GM23338 (cell line): ENCODE data around the gene PLD6. TPM values are rescaled to one million over a fixed set of nuclear protein-coding genes. Genes with fewer than 3 reads are reported as not detected.

Experiments used
- ATAC-seq: fragments of 200-7000 bp; cut with Tn5 transposase; 3 replicates; pipeline ENCODE4 v1.9.1; 2020
- DNase-seq: peaks from one replicate; pipeline ENCODE4 v3.0.0-alpha.2; 2015; ENCODE audit warnings: low spot score
- H2AFZ ChIP-seq: fragments of 200-600 bp; sonication (generic); 2 replicates; pipeline ENCODE4 v1.8.0; 2016; ENCODE audit warnings: antibody characterized with exemption, mild to moderate bottlenecking, moderate library complexity
- H3F3A ChIP-seq: fragments of 200-600 bp; sonication (generic); replicated peaks from 2 replicates; pipeline ENCODE4 v1.8.0; 2017; ENCODE audit warnings: antibody characterized with exemption, mixed run types, low read depth
- H3K27ac ChIP-seq: fragments of 200-600 bp; sonication (generic); 2 replicates; pipeline ENCODE4 v1.6.1; 2016; ENCODE audit warnings: low read depth
- H3K27me3 ChIP-seq: fragments of 200-600 bp; sonication (generic); 2 replicates; pipeline ENCODE4 v1.8.0; 2016; ENCODE audit warnings: mild to moderate bottlenecking, mixed run types, moderate library complexity; ENCODE audit not compliant: insufficient read depth
- H3K36me3 ChIP-seq: fragments of 200-600 bp; sonication (generic); 2 replicates; pipeline ENCODE4 v1.8.0; 2016; ENCODE audit warnings: mild to moderate bottlenecking; ENCODE audit not compliant: insufficient read depth
- H3K4me1 ChIP-seq: fragments of 200-600 bp; sonication (generic); 2 replicates; pipeline ENCODE4 v1.8.0; 2016; ENCODE audit warnings: mild to moderate bottlenecking, moderate library complexity; ENCODE audit not compliant: insufficient read depth
- H3K4me2 ChIP-seq: fragments of 200-600 bp; sonication (generic); 2 replicates; pipeline ENCODE4 v1.7.1; 2017; ENCODE audit warnings: mixed run types
- H3K4me3 ChIP-seq: fragments of 200-600 bp; sonication (generic); 2 replicates; pipeline ENCODE4 v1.6.1; 2016; ENCODE audit warnings: mixed run types
- H3K79me2 ChIP-seq: fragments of 200-600 bp; sonication (generic); replicated peaks from 2 replicates; pipeline ENCODE4 v1.8.0; 2017; ENCODE audit warnings: mild to moderate bottlenecking; ENCODE audit not compliant: insufficient read depth
- H3K9me2 ChIP-seq: fragments of 200-600 bp; sonication (generic); 2 replicates; pipeline ENCODE4 v1.8.0; 2017; ENCODE audit not compliant: insufficient read depth
- H4K20me1 ChIP-seq: fragments of 200-600 bp; sonication (generic); replicated peaks from 2 replicates; pipeline ENCODE4 v1.8.0; 2017; ENCODE audit warnings: mild to moderate bottlenecking; ENCODE audit not compliant: insufficient read depth
- H3K27ac Mint-ChIP-seq: 2 replicates; pipeline ENCODE4 v1.8.0; 2020; ENCODE audit warnings: inconsistent platforms, mild to moderate bottlenecking, moderate library complexity, mixed read lengths
- H3K27me3 Mint-ChIP-seq: 3 replicates; pipeline ENCODE4 v1.8.0; 2022; ENCODE audit warnings: low read depth, mild to moderate bottlenecking, moderate library complexity, mixed read lengths, inconsistent platforms; ENCODE audit not compliant: insufficient read depth, poor library complexity
- H3K36me3 Mint-ChIP-seq: 3 replicates; pipeline ENCODE4 v1.8.0; 2021; ENCODE audit warnings: low read depth, mild to moderate bottlenecking, inconsistent platforms, moderate library complexity, mixed read lengths
- H3K4me1 Mint-ChIP-seq: 3 replicates; pipeline ENCODE4 v1.8.0; 2020; ENCODE audit warnings: mild to moderate bottlenecking, inconsistent platforms, mixed read lengths
- H3K4me3 Mint-ChIP-seq: 3 replicates; pipeline ENCODE4 v1.8.0; 2021; ENCODE audit warnings: moderate library complexity, mild to moderate bottlenecking, inconsistent platforms, mixed read lengths
- H3K9me3 Mint-ChIP-seq: 3 replicates; pipeline ENCODE4 v1.8.0; 2020; ENCODE audit warnings: moderate library complexity, mild to moderate bottlenecking, inconsistent platforms, mixed read lengths
- CREB1 ChIP-seq: fragments of 250-450 bp; sonication (Bioruptor Pico); IDR thresholded peaks from 2 replicates; pipeline ENCODE4 v1.5.0; 2020; ENCODE audit warnings: low read depth, mild to moderate bottlenecking, moderate library complexity
- EZH2 ChIP-seq: fragments of 200-600 bp; sonication (generic); IDR thresholded peaks from one replicate; pipeline ENCODE4 v1.8.0; 2017; ENCODE audit warnings: antibody characterized with exemption, mild to moderate bottlenecking, low read depth; ENCODE audit not compliant: unreplicated experiment
- EZH2phosphoT487 ChIP-seq: fragments of 200-600 bp; sonication (generic); IDR thresholded peaks from one replicate; pipeline ENCODE4 v1.8.1; 2018; ENCODE audit warnings: antibody characterized with exemption; ENCODE audit not compliant: unreplicated experiment
- JUNB ChIP-seq: IDR thresholded peaks from one replicate; pipeline ENCODE4 v1.6.1; 2016; ENCODE audit warnings: antibody characterized with exemption; ENCODE audit not compliant: unreplicated experiment
- NANOG ChIP-seq: IDR thresholded peaks from 2 replicates; pipeline ENCODE4 v1.6.1; 2016; ENCODE audit warnings: antibody characterized with exemption, borderline replicate concordance
- POLR2AphosphoS5 ChIP-seq: IDR thresholded peaks from 2 replicates; pipeline ENCODE4 v1.6.1; 2016; ENCODE audit warnings: antibody characterized with exemption, low read depth
- STAT1 ChIP-seq: IDR thresholded peaks from one replicate; pipeline ENCODE4 v1.6.1; 2016; ENCODE audit warnings: antibody characterized with exemption; ENCODE audit not compliant: unreplicated experiment
- ZNF114 ChIP-seq: fragments of 250-450 bp; sonication (Bioruptor Pico); IDR thresholded peaks from 2 replicates; pipeline ENCODE4 v1.5.0; 2020; ENCODE audit warnings: mild to moderate bottlenecking, moderate library complexity
- ZNF331 ChIP-seq: fragments of 250-450 bp; sonication (Bioruptor Pico); IDR thresholded peaks from 2 replicates; pipeline ENCODE4 v1.5.0; 2020; ENCODE audit warnings: low read depth, mild to moderate bottlenecking, moderate library complexity
- polyA plus RNA-seq: library from polyadenylated mRNA; unstranded; fragments of >200 nt; fragmentation: Nextera tagmentation; extraction: Ambion mirVana; gene quantifications from 2 replicates; pipeline ENCODE4 v1.2.1, GENCODE V29; 2016
- total RNA-seq: library from RNA; depleted of rRNA; stranded (reverse); fragments of >200 nt; shearing (Covaris generic); gene quantifications from 2 replicates; pipeline ENCODE4 v1.2.3, GENCODE V29; 2014
- TF ChIP-seq, protein P1 (sequence below): IDR thresholded peaks from 2 replicates; pipeline ENCODE4 v1.6.1; 2016; ENCODE audit warnings: antibody characterized with exemption
- TF ChIP-seq, protein P2 (sequence below): fragments of 250-450 bp; sonication (Bioruptor Pico); IDR thresholded peaks from 2 replicates; pipeline ENCODE4 v1.5.0; 2020; ENCODE audit warnings: mild to moderate bottlenecking, moderate library complexity
- TF ChIP-seq, protein P3 (sequence below): IDR thresholded peaks from one replicate; pipeline ENCODE4 v1.6.1; 2018; ENCODE audit warnings: antibody characterized with exemption; ENCODE audit not compliant: unreplicated experiment
- TF ChIP-seq, protein P4 (sequence below), 2 experiments: fragments of 200-600 bp in 1 of 2; sonication (generic) in 1 of 2; conservative IDR thresholded peaks; 2 replicates each; pipeline versions ENCODE4 v1.5.1 to v1.6.1; 2016 to 2017; ENCODE audit warnings: antibody characterized with exemption in 2 of 2, low read depth in 2 of 2, mild to moderate bottlenecking in 2 of 2, moderate library complexity in 1 of 2

PLD6 gene
- total and polyA plus RNA-seq, 2 experiments from 2014 or later, result not detected

DNA sequence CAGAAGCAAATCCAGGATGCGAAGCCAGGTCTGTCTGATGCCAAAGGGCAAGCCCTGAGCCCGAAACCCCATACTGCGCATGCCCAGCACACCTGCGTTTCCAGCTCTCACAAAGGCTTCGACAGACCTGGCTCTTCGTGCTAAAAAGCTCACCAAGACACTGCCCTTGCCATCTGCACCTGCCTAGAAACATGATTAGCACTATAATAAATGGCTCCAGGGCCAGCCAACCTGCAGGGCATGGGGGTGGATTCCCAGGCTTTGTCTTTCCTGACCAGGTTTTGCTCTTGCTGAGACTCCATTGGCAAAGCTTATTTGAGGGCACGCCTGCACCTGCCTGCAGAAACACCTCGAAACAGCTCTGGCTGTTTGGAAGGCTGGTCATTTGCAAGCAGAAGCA is 14.4 kb upstream of the PLD6 start:
- no peak for TF ChIP-seq STAT1
- TF ChIP-seq EZH2, result no peak
- TF ChIP-seq, protein P1, sequence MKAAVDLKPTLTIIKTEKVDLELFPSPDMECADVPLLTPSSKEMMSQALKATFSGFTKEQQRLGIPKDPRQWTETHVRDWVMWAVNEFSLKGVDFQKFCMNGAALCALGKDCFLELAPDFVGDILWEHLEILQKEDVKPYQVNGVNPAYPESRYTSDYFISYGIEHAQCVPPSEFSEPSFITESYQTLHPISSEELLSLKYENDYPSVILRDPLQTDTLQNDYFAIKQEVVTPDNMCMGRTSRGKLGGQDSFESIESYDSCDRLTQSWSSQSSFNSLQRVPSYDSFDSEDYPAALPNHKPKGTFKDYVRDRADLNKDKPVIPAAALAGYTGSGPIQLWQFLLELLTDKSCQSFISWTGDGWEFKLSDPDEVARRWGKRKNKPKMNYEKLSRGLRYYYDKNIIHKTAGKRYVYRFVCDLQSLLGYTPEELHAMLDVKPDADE, result no peak
- TF ChIP-seq, protein P2, sequence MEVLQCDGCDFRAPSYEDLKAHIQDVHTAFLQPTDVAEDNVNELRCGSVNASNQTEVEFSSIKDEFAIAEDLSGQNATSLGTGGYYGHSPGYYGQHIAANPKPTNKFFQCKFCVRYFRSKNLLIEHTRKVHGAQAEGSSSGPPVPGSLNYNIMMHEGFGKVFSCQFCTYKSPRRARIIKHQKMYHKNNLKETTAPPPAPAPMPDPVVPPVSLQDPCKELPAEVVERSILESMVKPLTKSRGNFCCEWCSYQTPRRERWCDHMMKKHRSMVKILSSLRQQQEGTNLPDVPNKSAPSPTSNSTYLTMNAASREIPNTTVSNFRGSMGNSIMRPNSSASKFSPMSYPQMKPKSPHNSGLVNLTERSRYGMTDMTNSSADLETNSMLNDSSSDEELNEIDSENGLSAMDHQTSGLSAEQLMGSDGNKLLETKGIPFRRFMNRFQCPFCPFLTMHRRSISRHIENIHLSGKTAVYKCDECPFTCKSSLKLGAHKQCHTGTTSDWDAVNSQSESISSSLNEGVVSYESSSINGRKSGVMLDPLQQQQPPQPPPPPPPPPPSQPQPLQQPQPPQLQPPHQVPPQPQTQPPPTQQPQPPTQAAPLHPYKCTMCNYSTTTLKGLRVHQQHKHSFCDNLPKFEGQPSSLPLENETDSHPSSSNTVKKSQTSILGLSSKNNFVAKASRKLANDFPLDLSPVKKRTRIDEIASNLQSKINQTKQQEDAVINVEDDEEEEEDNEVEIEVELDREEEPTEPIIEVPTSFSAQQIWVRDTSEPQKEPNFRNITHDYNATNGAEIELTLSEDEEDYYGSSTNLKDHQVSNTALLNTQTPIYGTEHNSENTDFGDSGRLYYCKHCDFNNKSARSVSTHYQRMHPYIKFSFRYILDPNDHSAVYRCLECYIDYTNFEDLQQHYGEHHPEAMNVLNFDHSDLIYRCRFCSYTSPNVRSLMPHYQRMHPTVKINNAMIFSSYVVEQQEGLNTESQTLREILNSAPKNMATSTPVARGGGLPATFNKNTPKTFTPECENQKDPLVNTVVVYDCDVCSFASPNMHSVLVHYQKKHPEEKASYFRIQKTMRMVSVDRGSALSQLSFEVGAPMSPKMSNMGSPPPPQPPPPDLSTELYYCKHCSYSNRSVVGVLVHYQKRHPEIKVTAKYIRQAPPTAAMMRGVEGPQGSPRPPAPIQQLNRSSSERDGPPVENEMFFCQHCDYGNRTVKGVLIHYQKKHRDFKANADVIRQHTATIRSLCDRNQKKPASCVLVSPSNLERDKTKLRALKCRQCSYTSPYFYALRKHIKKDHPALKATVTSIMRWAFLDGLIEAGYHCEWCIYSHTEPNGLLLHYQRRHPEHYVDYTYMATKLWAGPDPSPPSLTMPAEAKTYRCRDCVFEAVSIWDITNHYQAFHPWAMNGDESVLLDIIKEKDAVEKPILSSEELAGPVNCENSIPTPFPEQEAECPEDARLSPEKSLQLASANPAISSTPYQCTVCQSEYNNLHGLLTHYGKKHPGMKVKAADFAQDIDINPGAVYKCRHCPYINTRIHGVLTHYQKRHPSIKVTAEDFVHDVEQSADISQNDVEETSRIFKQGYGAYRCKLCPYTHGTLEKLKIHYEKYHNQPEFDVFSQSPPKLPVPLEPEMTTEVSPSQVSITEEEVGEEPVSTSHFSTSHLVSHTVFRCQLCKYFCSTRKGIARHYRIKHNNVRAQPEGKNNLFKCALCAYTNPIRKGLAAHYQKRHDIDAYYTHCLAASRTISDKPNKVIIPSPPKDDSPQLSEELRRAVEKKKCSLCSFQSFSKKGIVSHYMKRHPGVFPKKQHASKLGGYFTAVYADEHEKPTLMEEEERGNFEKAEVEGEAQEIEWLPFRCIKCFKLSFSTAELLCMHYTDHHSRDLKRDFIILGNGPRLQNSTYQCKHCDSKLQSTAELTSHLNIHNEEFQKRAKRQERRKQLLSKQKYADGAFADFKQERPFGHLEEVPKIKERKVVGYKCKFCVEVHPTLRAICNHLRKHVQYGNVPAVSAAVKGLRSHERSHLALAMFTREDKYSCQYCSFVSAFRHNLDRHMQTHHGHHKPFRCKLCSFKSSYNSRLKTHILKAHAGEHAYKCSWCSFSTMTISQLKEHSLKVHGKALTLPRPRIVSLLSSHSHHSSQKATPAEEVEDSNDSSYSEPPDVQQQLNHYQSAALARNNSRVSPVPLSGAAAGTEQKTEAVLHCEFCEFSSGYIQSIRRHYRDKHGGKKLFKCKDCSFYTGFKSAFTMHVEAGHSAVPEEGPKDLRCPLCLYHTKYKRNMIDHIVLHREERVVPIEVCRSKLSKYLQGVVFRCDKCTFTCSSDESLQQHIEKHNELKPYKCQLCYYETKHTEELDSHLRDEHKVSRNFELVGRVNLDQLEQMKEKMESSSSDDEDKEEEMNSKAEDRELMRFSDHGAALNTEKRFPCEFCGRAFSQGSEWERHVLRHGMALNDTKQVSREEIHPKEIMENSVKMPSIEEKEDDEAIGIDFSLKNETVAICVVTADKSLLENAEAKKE (CRISPR knock-in tag), result no peak
- TF ChIP-seq EZH2phosphoT487, result no peak
- TF ChIP-seq, protein P3, sequence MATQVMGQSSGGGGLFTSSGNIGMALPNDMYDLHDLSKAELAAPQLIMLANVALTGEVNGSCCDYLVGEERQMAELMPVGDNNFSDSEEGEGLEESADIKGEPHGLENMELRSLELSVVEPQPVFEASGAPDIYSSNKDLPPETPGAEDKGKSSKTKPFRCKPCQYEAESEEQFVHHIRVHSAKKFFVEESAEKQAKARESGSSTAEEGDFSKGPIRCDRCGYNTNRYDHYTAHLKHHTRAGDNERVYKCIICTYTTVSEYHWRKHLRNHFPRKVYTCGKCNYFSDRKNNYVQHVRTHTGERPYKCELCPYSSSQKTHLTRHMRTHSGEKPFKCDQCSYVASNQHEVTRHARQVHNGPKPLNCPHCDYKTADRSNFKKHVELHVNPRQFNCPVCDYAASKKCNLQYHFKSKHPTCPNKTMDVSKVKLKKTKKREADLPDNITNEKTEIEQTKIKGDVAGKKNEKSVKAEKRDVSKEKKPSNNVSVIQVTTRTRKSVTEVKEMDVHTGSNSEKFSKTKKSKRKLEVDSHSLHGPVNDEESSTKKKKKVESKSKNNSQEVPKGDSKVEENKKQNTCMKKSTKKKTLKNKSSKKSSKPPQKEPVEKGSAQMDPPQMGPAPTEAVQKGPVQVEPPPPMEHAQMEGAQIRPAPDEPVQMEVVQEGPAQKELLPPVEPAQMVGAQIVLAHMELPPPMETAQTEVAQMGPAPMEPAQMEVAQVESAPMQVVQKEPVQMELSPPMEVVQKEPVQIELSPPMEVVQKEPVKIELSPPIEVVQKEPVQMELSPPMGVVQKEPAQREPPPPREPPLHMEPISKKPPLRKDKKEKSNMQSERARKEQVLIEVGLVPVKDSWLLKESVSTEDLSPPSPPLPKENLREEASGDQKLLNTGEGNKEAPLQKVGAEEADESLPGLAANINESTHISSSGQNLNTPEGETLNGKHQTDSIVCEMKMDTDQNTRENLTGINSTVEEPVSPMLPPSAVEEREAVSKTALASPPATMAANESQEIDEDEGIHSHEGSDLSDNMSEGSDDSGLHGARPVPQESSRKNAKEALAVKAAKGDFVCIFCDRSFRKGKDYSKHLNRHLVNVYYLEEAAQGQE, result no peak
- no peak for TF ChIP-seq CREB1 (CRISPR knock-in tag)
- TF ChIP-seq ZNF331 (CRISPR knock-in tag), result no peak
- TF ChIP-seq ZNF114 (CRISPR knock-in tag), result no peak
- no peak for TF ChIP-seq JUNB
- no peak for TF ChIP-seq POLR2AphosphoS5
- TF ChIP-seq, protein P4, sequence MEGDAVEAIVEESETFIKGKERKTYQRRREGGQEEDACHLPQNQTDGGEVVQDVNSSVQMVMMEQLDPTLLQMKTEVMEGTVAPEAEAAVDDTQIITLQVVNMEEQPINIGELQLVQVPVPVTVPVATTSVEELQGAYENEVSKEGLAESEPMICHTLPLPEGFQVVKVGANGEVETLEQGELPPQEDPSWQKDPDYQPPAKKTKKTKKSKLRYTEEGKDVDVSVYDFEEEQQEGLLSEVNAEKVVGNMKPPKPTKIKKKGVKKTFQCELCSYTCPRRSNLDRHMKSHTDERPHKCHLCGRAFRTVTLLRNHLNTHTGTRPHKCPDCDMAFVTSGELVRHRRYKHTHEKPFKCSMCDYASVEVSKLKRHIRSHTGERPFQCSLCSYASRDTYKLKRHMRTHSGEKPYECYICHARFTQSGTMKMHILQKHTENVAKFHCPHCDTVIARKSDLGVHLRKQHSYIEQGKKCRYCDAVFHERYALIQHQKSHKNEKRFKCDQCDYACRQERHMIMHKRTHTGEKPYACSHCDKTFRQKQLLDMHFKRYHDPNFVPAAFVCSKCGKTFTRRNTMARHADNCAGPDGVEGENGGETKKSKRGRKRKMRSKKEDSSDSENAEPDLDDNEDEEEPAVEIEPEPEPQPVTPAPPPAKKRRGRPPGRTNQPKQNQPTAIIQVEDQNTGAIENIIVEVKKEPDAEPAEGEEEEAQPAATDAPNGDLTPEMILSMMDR (conservative IDR thresholded peaks at IDR 0.05; ENCODE audit: low read depth in 2 of 2), result no peak
- no peak for TF ChIP-seq NANOG
- ATAC-seq (no peak), DNase-seq (no peak)
- Mint-ChIP-seq H3K36me3 (peaks cover 74% of the 10 kb centered on the region), H3K4me3 (no peak overlapping the region), H3K27ac (peak overlapping the region; percentile 93; the same call in 1 of the 2 replicates), H3K9me3 (no peaks in the 10 kb centered on the region), H3K27me3 (peaks cover 14% of the 10 kb centered on the region), H3K4me1 (no peaks in the 10 kb centered on the region; the same call in 1 of the 3 replicates)
- Histone ChIP-seq H3K4me1 (no peaks in the 10 kb centered on the region), H3K4me3 (no peak overlapping the region), H3K79me2 (no peaks in the 10 kb centered on the region), H4K20me1 (peaks cover 6% of the 10 kb centered on the region; the same call in 1 of the 2 replicates), H3K36me3 (peaks cover 26% of the 10 kb centered on the region), H3F3A (no peaks in the 10 kb centered on the region), H3K27ac (no peak overlapping the region), H3K4me2 (no peak overlapping the region), H2AFZ (no peak overlapping the region), H3K27me3 (no peaks in the 10 kb centered on the region), H3K9me2 (no peaks in the 10 kb centered on the region)
